Heart left ventricle (tissue), 16 donors: ENCODE data around the gene TARDBP. TPM values are rescaled to one million over a fixed set of nuclear protein-coding genes. Genes with fewer than 3 reads are reported as not detected.
"Not testable (repeated sequence)": the region's sequence is repeated elsewhere in the genome, so short reads cannot be mapped to it uniquely, and the experiment has no call there.

Source experiments
- ATAC-seq, 4 donors: fragments of 200-7000 bp; cut with Tn5 transposase; one replicate each; pipeline ENCODE4 v1.9.1; 2020 to 2022; ENCODE audit warnings: moderate library complexity in 4 of 4, mild to moderate bottlenecking in 3 of 4, moderate number of reproducible peaks in 1 of 4
- DNase-seq, 5 donors: peaks; one replicate each; pipeline ENCODE4 v3.0.0-alpha.2; 2020
- H3K27ac ChIP-seq, 12 donors: fragments of 200-600 bp; sonication (generic) in 4 of 12; one replicate each; pipeline versions ENCODE4 v1.5.0 to v1.8.0; 2016 to 2022; ENCODE audit warnings: mild to moderate bottlenecking in 2 of 12
- H3K27me3 ChIP-seq, 9 donors: fragments of 200-600 bp; sonication (generic) in 2 of 9; one replicate each; pipeline versions ENCODE4 v1.5.1 to v1.8.0; 2016 to 2022; ENCODE audit warnings: mild to moderate bottlenecking in 3 of 9
- H3K36me3 ChIP-seq, 9 donors: fragments of 200-600 bp; sonication (generic) in 2 of 9; one replicate each; pipeline versions ENCODE4 v1.5.0 to v1.8.0; 2018 to 2022; ENCODE audit warnings: mild to moderate bottlenecking in 2 of 9
- H3K4me1 ChIP-seq, 12 donors: fragments of 200-600 bp; sonication (generic) in 4 of 12; one replicate each; pipeline versions ENCODE4 v1.5.0 to v1.8.0; 2016 to 2022; ENCODE audit warnings: mild to moderate bottlenecking in 3 of 12
- H3K4me3 ChIP-seq, 12 donors: fragments of 200-600 bp; sonication (generic) in 4 of 12; one replicate each; pipeline versions ENCODE4 v1.5.0 to v1.8.0; 2017 to 2022; ENCODE audit warnings: mild to moderate bottlenecking in 9 of 12, moderate library complexity in 4 of 12
- H3K9me3 ChIP-seq, 12 donors: fragments of 200-600 bp; sonication (generic) in 4 of 12; one replicate each; pipeline versions ENCODE4 v1.5.0 to v1.8.0; 2016 to 2022; ENCODE audit warnings: mild to moderate bottlenecking in 1 of 12
- POLR2A ChIP-seq, 2 donors: fragments of 450-650 bp; IDR thresholded peaks; one replicate each; pipeline ENCODE4 v1.6.1; 2017; ENCODE audit warnings: antibody characterized with exemption in 2 of 2, mild to moderate bottlenecking in 2 of 2, moderate library complexity in 2 of 2
- WGBS, 4 donors: extraction: QIAGEN DNeasy Blood & Tissue Kit in 2 of 4; methylation state at CpG; one replicate each; pipeline versions ENCODE4 v1.1.5 to v1.1.7; 2013 to 2018; 5-methylcytosine and 5-hydroxymethylcytosine counted together
- intact Hi-C, 10 donors: fragments of 100-400 bp; cut with DNase I; formaldehyde crosslinking; loops; one replicate each; pipeline versions ENCODE4 v1.11.1 to v1.14.2; 2022
- polyA plus RNA-seq, 2 donors: library from polyadenylated mRNA; stranded (reverse); fragments of 200-250 nt; gene quantifications; one replicate each; pipeline ENCODE4 v1.2.3, GENCODE V29; 2013
- total RNA-seq, 9 donors: library from RNA; depleted of rRNA in 2 of 9; stranded (reverse); fragments of >200 nt in 2 of 9; fragmentation: NEBNext Ultra II Directional in 3 of 9; extraction: Animal tissue kit (Norgen Biotek cat#: 25700) in 3 of 9; gene quantifications; one replicate each; pipeline versions ENCODE4 v1.1.0 to v1.2.4, GENCODE V29; 2016 to 2023
- TF ChIP-seq, protein P1 (sequence below), 12 donors: fragments of 200-600 bp; sonication (generic) in 4 of 12; IDR thresholded peaks; one replicate each; pipeline versions ENCODE4 v1.5.0 to v1.8.0; 2018 to 2022; ENCODE audit warnings: antibody characterized with exemption in 12 of 12, mild to moderate bottlenecking in 5 of 12
- donor health status: ischemic (EF 13 %, LVEDD 7.1; RV severe dilation, severe dysfunction).
- donor health status: healthy with polysubstance abuse.
- donor health status: DM: no; HTN: yes; CAD: no.
- donor health status: DM: no; HTN: no; CAD: no.
- donor health status: ischemic (EF 25% LVEDD 6.9; RV normal size, moderate dysfunction).
- donor health status: ischemic (EF 25% LVEDD 5.7; RV mildly dilated, moderate dysfunction).
- donor health status: healthy.
- donor health status: DM: yes; HTN: yes; CAD: no.
- donor health status: ischemic (EF 35%, LVEDD 5.7; RV mildly dilated, moderate dysfunction).
- donor health status: nonischemic (EF 11% LVEDD 7.7; RV severe dilation, severe dysfunction).
- donor health status: DM: yes; HTN: yes; CAD: no.
- donor health status: PGD.
- donor health status: ischemic (EF 29% LVEDD 5.4; RV normal size, mild dysfunction).
- donor health status: nonischemic (EF 23%, LVEDD 6.1; RV moderate dilation, normal function).

TARDBP gene
- total and polyA plus RNA-seq, 11 donors = 66.3 to 138 (median 103) TPM

DNA sequence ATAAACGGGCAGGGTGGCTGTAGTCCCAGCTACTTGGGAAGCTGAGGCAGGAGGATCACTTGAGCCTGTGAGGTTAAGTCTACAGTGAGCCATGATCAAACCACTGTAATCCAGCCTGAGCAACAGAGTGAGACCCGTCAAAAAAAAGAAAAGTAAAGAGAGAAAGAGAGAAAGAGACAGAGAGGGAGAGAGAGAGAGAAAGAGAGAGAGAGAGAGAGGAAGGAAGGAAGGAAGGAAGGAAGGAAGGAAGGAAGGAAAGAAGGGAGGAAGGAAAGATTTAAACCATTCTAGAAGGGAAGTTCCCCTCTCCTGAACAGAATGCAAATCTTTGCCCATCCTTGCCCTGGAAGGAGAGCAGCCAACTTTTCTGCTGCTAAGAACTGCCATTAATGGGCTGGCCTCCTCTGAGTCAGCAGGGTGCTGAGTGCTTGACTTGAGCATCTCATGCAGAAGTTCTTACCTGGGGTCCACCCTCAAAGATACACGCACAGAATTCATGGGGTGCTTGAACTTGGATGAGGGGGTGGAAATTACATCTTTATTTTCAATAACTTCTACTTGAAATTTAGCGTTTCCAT, 24.5 kb upstream of the TARDBP start:
- Histone ChIP-seq H3K4me3 (no peak overlapping the region), H3K27ac (no peak overlapping the region), H3K36me3 (no peaks in the 10 kb centered on the region), H3K9me3 (no peaks in the 10 kb centered on the region), H3K4me1 (no peaks in the 10 kb centered on the region), H3K27me3 (peaks cover 0 to 7% (median 0%) of the 10 kb centered on the region in 9 donors)
- intact Hi-C loops = no loop called here
- TF ChIP-seq, protein P1, sequence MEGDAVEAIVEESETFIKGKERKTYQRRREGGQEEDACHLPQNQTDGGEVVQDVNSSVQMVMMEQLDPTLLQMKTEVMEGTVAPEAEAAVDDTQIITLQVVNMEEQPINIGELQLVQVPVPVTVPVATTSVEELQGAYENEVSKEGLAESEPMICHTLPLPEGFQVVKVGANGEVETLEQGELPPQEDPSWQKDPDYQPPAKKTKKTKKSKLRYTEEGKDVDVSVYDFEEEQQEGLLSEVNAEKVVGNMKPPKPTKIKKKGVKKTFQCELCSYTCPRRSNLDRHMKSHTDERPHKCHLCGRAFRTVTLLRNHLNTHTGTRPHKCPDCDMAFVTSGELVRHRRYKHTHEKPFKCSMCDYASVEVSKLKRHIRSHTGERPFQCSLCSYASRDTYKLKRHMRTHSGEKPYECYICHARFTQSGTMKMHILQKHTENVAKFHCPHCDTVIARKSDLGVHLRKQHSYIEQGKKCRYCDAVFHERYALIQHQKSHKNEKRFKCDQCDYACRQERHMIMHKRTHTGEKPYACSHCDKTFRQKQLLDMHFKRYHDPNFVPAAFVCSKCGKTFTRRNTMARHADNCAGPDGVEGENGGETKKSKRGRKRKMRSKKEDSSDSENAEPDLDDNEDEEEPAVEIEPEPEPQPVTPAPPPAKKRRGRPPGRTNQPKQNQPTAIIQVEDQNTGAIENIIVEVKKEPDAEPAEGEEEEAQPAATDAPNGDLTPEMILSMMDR (IDR thresholded peaks at IDR 0.05) = no peak
- no peak for TF ChIP-seq POLR2A (IDR thresholded peaks at IDR 0.05)
- DNase-seq = peak in 1 of 5 donors; percentile 1
- no peak for ATAC-seq
- WGBS, 4 donors = 75 to 91% (median 80%) methylated on average over 4 of the region's 4 CpGs

DNA sequence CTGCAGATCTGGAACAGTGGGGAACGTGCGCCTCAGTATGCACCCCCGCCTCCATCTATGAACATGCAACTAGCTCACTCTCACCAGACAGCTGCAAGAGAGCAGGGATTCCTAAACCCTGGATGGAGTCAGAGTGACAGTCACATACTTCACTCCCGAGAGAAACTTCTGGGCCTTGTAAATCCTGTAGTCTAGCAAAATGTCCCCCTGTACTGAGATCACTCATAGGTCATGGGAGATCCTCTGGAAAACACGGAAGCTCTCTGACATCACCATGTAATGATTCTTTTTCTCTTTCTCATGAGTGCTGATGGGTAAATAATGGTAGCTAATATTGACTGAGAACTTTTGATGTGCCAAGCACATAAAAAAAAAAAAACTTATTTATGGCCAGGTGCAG, 23.4 kb upstream of the TARDBP start:
- DNase-seq = peak in 1 of 5 donors; percentile 1

DNA sequence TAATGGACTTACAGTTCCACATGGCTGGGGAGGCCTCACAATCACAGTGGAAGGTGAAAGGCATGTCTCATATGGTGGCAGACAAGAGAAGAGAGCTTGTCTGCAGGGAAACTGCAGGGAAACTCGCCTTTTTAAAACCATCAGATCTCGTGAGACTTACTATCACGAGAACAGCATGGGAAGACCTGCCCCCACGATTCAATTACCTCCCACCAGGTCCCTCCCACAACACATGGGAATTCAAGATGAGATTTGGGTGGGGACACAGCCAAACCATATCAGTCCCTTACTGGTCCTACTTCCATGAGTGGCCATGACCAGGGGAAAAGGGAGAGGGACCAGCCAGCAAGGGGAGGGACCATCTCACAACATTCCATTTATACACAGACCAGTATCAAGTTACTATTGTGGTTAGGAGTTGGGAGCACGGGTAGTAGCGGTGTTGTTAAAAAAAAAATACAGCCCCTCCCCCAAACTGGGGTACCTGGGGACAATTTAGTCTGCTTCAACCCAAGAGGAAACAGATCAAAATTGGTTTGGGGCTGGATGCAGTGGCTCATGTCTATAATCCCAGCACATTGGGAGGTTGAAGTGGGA, 22.4 kb upstream of the TARDBP start:
- intact Hi-C loops, H3K9me3 ChIP-seq, H3K4me3 ChIP-seq, H3K27me3 ChIP-seq, DNase-seq, H3K27ac ChIP-seq, H3K4me1 ChIP-seq, H3K36me3 ChIP-seq, ATAC-seq: not testable (repeated sequence)
- WGBS, 4 donors = 59 to 75% (median 68%) methylated on average over 6 of the region's 6 CpGs

More for the DNA sequence above, 23.4 kb upstream of the TARDBP start:
- H3K36me3 ChIP-seq = no peaks in the 10 kb centered on the region
- no peaks in the 10 kb centered on the region for H3K9me3 ChIP-seq
- intact Hi-C loops = no loop called here
- no peak overlapping the region for H3K27ac ChIP-seq
- H3K27me3 ChIP-seq = no peaks in the 10 kb centered on the region
- H3K4me1 ChIP-seq = no peaks in the 10 kb centered on the region
- 83 to 87% (median 85%) methylated on average over 5 of the region's 5 CpGs for WGBS, 4 donors
- no peak overlapping the region for H3K4me3 ChIP-seq
- TF ChIP-seq POLR2A (IDR thresholded peaks at IDR 0.05) = no peak
- TF ChIP-seq, protein P1 (IDR thresholded peaks at IDR 0.05) = no peak
- ATAC-seq = no peak

DNA sequence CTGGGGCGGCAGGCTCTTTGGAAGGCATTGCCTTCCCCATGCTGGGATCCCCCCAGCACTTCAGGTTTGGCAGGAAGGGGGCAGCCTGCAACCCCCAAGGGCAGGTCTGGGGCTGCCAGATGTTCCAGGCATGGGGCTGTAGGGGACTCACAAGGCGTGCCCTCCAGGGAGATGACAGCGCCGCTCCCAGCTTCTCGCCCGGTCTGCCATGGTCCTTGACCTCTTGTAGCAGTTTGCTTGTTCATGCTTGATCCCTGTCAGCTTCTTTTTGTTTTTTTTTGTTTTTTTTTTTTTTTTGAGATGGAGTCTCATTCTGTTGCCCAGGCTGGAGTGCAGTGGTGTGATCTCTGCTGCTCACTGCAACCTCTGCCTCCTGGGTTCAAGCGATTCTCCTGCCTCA, 21.6 kb upstream of the TARDBP start:
- H3K9me3 ChIP-seq = no peaks in the 10 kb centered on the region
- intact Hi-C loops = no loop called here
- ATAC-seq = no peak
- H3K27ac ChIP-seq = no peak overlapping the region
- no peak overlapping the region for H3K4me3 ChIP-seq
- no peak for DNase-seq
- H3K27me3 ChIP-seq = no peaks in the 10 kb centered on the region
- WGBS, 4 donors = 87 to 95% (median 88%) methylated on average over 7 of the region's 7 CpGs
- H3K36me3 ChIP-seq = no peaks in the 10 kb centered on the region
- TF ChIP-seq, protein P1 (IDR thresholded peaks at IDR 0.05) = no peak
- no peak for TF ChIP-seq POLR2A (IDR thresholded peaks at IDR 0.05)
- no peaks in the 10 kb centered on the region for H3K4me1 ChIP-seq

DNA sequence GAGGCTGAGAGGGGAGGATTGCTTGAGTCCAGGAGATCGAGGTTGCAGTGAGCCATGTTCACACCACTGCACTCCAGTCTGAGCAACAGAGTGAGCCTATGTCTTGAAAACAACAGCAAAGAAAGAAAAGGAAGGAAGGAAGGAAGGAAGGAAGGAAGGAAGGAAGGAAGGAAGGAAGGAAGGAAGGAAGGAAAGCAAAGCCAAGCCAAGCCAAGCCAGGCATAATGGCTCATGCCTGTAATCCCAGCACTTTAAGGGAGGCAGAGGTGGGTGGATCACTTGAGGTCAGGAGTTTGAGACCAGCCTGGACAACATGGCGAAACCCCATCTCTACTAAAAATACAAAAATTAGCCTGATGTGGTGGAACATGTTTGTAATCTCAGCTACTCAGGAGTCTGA, 20.4 kb upstream of the TARDBP start:
- H3K4me3 ChIP-seq, DNase-seq, H3K4me1 ChIP-seq, H3K27me3 ChIP-seq, intact Hi-C loops, H3K27ac ChIP-seq, ATAC-seq, H3K36me3 ChIP-seq, H3K9me3 ChIP-seq: not testable (repeated sequence)
- WGBS, 4 donors = 85 to 92% (median 87%) methylated on average over 2 of the region's 2 CpGs
